GM12875 (cell line): Measurements from ENCODE around the gene CES2.

Source experiments
- H3K4me3 ChIP-seq: one replicate; pipeline ENCODE4 v1.5.1; 2011; ENCODE audit warnings: low read depth, low read length, control low read depth
- TF ChIP-seq, protein P1 (sequence below): IDR thresholded peaks from 2 replicates; pipeline ENCODE4 v1.5.1; 2011; ENCODE audit warnings: low read depth, mild to moderate bottlenecking, control low read depth, inconsistent platforms, low read length, moderate library complexity, borderline replicate concordance; ENCODE audit not compliant: insufficient read depth

Gene CES2

DNA sequence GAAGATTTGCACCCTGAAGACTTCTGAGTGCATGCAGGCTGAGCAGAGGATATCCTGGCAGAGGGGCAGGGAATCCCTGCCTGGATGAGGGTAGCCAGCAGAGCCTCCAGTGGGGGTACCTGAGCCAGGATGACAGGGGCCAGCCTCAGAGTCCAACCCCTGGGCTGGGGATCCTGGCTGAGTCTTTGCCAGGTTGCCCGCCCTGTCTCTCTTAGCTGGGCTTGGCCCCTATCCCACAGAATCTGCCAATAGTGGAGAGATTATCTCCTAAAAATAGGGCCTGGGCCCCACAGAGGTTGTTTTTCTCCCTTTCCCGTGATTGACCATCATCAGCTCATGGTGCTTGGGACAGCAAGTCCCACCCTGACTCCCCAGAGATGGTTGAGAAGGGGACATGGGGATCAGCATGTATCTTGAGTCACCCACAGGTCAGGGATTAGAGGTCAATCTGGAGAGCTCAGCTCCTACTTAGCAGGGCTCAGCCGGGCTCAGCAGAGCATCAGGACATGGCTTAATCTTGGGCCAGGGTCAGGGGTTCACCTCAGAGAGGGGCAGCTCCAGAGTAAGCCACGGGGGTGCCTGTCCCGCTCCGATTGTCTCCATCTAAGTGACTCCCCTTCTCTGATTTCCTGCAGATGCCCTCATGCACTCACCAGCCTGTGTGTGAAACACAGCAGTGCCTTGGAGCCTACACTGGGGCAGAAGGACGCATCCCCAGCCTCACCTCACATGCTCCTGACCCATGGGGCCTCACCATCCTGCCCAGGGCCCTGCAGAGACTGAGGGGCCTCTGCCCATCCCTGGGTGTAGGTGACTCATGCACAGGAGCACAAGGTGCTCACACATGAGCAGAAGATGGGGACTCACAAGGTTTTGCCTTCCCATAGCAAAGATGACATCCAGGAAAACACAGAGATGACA is 28.1 kb upstream of the CES2 start:
- TF ChIP-seq, protein P1, sequence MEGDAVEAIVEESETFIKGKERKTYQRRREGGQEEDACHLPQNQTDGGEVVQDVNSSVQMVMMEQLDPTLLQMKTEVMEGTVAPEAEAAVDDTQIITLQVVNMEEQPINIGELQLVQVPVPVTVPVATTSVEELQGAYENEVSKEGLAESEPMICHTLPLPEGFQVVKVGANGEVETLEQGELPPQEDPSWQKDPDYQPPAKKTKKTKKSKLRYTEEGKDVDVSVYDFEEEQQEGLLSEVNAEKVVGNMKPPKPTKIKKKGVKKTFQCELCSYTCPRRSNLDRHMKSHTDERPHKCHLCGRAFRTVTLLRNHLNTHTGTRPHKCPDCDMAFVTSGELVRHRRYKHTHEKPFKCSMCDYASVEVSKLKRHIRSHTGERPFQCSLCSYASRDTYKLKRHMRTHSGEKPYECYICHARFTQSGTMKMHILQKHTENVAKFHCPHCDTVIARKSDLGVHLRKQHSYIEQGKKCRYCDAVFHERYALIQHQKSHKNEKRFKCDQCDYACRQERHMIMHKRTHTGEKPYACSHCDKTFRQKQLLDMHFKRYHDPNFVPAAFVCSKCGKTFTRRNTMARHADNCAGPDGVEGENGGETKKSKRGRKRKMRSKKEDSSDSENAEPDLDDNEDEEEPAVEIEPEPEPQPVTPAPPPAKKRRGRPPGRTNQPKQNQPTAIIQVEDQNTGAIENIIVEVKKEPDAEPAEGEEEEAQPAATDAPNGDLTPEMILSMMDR, result no peak
- no peak overlapping the region for H3K4me3 ChIP-seq

DNA sequence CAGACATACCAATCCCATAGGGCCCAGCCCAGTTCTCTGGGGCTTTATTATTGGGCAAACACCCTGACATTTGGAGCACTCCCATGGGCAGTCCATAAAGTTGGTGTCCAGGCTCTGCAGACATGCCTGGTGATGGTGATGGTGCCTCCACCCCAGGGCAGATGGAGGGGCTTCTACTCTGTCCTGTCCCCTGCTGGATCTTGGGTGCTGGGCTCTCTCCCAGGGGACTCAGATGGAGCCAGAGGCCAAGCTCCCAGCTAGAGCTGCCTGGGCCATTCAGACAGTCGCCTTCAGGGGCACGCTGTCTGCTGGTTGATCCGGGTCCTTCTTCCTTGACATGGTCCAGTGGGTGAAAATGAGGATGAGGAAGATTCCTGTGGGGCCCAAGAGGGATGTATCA is 27.2 kb upstream of the CES2 start:
- H3K4me3 ChIP-seq, result no peak overlapping the region
- TF ChIP-seq, protein P1, result no peak

DNA sequence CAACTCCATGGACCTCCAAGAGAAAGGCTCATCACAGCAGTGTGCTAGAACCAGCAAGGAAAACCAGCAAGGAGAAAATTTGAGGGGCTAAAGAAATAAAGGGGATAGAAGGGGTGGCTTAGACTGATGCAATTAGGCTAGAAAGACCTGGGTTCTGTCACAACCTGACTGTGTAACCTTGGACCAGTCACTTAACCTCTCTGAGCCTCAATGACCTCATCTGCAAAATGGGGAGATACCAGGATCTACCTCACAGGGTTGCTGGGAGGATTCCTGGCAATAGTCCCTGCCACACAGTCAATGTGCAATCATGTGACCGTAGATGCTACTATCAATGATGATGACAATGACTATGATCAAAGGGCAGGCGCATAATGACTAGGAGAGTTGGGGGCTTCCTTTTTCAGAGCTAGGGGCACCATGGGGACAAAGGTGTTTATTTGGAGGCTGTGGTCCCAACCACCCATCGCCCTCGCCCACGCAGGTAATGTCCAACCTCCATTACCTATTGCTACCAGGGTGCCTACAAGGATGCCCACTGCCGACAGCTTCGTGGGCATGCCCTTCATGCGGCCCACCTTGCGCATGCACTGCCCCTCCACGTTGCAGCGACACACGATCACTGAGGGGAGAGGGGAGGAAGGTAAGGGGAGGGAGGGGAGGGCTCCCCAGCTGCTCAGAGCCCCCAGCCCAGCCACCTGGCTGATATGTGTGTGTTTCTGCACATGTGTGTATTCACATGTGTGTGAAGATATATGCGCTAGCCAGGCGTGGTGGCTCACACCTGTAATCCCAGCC is 26.4 kb upstream of the CES2 start:
- TF ChIP-seq, protein P1, result no peak
- H3K4me3 ChIP-seq, result no peak overlapping the region

DNA sequence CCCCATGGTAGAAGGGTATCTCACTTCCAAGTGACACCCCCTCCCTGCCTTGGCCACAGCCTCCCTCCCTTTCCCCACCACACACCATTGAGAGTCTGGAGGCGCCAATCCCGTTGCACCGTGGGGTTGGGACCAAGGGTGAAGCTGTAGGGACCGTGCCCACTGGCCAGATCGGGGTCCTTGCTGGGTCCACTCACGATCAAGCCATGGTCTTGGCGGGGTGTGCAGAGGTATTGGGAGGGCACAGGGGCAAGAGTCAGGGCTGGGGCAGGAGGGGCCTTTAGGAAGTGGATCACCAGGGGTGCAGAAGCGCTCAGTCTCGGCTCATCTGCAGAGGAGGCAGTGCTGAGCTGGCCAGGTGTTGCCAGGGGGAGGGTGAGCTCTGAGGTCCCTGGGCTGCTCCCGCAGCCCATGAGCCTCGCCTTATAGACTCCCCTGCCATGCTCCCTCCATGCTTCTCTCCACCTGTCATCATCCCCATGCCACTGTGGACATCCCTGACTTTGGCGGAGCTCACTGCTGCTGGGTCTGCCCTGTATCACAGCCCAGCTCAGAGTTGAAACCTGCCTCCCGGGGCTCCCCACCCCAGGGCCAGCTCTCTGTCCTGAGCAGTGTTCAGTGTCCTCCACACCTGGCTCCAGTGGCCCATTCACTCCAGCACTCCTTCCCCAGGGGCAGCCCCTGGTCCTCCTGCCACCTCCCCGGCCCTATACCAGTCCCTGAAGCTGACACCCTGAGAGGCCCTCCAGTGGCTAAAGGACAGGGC is 25.0 kb upstream of the CES2 start:
- no peak overlapping the region for H3K4me3 ChIP-seq
- TF ChIP-seq, protein P1, result no peak

DNA sequence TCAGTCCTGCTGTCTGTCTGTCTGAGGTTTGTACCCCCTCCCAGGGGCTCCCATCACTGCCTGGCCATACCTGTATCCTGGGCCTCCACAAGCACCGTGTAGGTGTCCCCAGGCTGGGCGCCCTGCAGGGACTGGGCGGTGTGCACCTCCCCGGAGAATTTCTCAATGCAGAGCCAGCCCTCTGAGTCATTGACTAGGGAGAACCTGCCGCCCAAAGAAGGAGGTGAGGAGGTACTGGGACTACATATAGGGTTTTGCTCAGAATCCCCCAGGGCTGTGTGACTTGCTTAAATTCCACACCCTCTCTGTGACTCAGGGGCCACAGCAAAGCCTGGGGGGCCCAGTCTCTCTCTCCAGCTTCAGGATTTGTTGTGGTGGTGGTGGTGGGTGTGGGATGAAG is 24.2 kb upstream of the CES2 start:
- TF ChIP-seq, protein P1, result no peak
- H3K4me3 ChIP-seq, result no peak overlapping the region

DNA sequence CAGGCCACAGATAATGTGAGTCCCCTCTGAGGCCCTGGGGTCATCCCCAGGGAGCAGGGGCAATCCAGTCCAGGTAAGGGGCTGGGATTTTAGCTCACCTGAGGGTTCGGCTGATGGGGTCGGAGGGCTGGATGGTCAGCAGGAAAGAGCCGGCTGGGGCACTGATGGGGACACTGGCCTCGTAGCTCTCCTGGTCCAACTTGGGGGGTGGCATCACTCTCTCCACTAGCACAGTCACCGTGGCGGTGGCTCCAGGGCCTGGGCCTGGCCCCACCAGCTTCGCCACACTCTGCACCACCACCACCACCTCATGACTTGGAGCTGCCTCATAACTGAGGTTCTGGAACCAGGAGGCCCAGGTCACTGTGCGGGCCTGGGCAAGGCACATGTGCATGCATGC is 23.5 kb upstream of the CES2 start:
- H3K4me3 ChIP-seq, result no peak overlapping the region
- TF ChIP-seq, protein P1, result no peak
